HepG2 (cell line): ENCODE measurements around the gene TBC1D1. TPM values are rescaled to one million over a fixed set of nuclear protein-coding genes. Genes with fewer than 3 reads are reported as not detected.

Experiments
- ATAC-seq: fragments of 200-7000 bp; cut with Tn5 transposase; 3 replicates; pipeline ENCODE4 v1.9.1; 2020; ENCODE audit warnings: mild to moderate bottlenecking, moderate library complexity
- BruUV-seq: library from RNA; stranded (reverse); fragments of 400-500 nt; replicated peaks from 2 replicates; lab custom pipeline; 2021; lab: Mats Ljungman, UMichigan
- CTCF ChIA-PET: fragments of 300-600 bp; formaldehyde crosslinking; extraction: SDS; loops from one replicate; lab custom pipeline; 2021; ENCODE audit warnings: low total read pairs, inconsistent platforms, low intra/inter-chr PET ratio; lab: Yijun Ruan, JAX
- POLR2A ChIA-PET: fragments of 350-600 bp; sonication (Branson Sonifier 250); formaldehyde crosslinking; loops from one replicate; lab custom pipeline; 2020; ENCODE audit warnings: antibody characterized with exemption, inconsistent platforms; lab: Yijun Ruan, JAX
- DNase-seq: peaks from one replicate; pipeline ENCODE4 v3.0.0-alpha.2; 2015; ENCODE audit warnings: low spot score
- FAIRE-seq: peaks from 3 replicates; lab custom pipeline; 2011; peaks lifted over from hg19 to GRCh38; lab: Jason Lieb, UNC
- H2AFZ ChIP-seq: one replicate; pipeline ENCODE4 v1.6.1; 2011; ENCODE audit warnings: low read length, inconsistent platforms
- H3K27ac ChIP-seq: fragments of 300-600 bp; 3 replicates; pipeline ENCODE4 v1.8.0; 2011; ENCODE audit warnings: mixed run types, mild to moderate bottlenecking, mixed read lengths, low read length, inconsistent platforms; ENCODE audit not compliant: insufficient read depth; ENCODE audit errors: extremely low read length
- H3K27me3 ChIP-seq, 2 experiments: fragments of 200-600 bp in 1 of 2; 2 replicates in 1 of 2; 3 replicates in 1 of 2; pipeline versions ENCODE4 v1.6.0 to v1.8.0; 2011; ENCODE audit warnings: low read length in 2 of 2, mild to moderate bottlenecking in 2 of 2, moderate library complexity in 2 of 2, inconsistent platforms in 1 of 2; ENCODE audit not compliant: insufficient read depth in 2 of 2, control insufficient read depth in 1 of 2
- H3K36me3 ChIP-seq, 2 experiments: fragments of 200-600 bp in 1 of 2; replicated peaks in 1 of 2; 2 replicates in 1 of 2; 3 replicates in 1 of 2; pipeline versions ENCODE4 v1.5.1 to v1.8.0; 2011; ENCODE audit warnings: low read length in 2 of 2, inconsistent platforms in 1 of 2; ENCODE audit not compliant: insufficient read depth in 2 of 2, control insufficient read depth in 1 of 2
- H3K4me1 ChIP-seq: 2 replicates; pipeline ENCODE4 v1.5.1; 2012; ENCODE audit warnings: low read length, inconsistent platforms; ENCODE audit not compliant: insufficient read depth
- H3K4me2 ChIP-seq: 2 replicates; pipeline ENCODE4 v1.6.0; 2011; ENCODE audit warnings: low read depth, low read length, inconsistent platforms
- H3K4me3 ChIP-seq, 3 experiments: fragments of 200-600 bp in 1 of 3; sonication (generic), shearing (Covaris generic) in 1 of 3; replicated peaks in 1 of 3; 2 replicates each; pipeline ENCODE4 v1.5.1; 2011 to 2016; ENCODE audit warnings: low read length in 3 of 3, inconsistent platforms in 2 of 3, low read depth in 2 of 3, mild to moderate bottlenecking in 2 of 3, control low read depth in 1 of 3, mixed read lengths in 1 of 3; ENCODE audit not compliant: insufficient read depth in 1 of 3
- H3K79me2 ChIP-seq: one replicate; pipeline ENCODE4 v1.6.1; 2011; ENCODE audit warnings: low read length, inconsistent platforms; ENCODE audit not compliant: insufficient read depth
- H3K9ac ChIP-seq: 2 replicates; pipeline ENCODE4 v1.6.0; 2011; ENCODE audit warnings: mild to moderate bottlenecking, low read depth, low read length, inconsistent platforms; ENCODE audit not compliant: insufficient read depth
- H3K9me3 ChIP-seq: 2 replicates; pipeline ENCODE4 v1.5.1; 2012; ENCODE audit warnings: mild to moderate bottlenecking, low read length
- H4K20me1 ChIP-seq: 2 replicates; pipeline ENCODE4 v1.6.0; 2011; ENCODE audit warnings: inconsistent platforms, mild to moderate bottlenecking, low read length, moderate library complexity; ENCODE audit not compliant: insufficient read depth
- BRD4 ChIP-seq: sonication (generic); formaldehyde crosslinking; IDR thresholded peaks from 2 replicates; pipeline ENCODE4 v1.4.0; 2020; ENCODE audit warnings: missing genetic modification reagents
- EP300 ChIP-seq, 3 experiments: sonication (generic) in 1 of 3; formaldehyde crosslinking in 1 of 3; IDR thresholded peaks; 2 replicates each; pipeline versions ENCODE4 v1.5.1 to v1.6.1; 2011 to 2020; ENCODE audit warnings: low read depth in 2 of 3, low read length in 2 of 3, borderline replicate concordance in 1 of 3, improper control_type of control experiment in 1 of 3, mild to moderate bottlenecking in 1 of 3, missing genetic modification reagents in 1 of 3, moderate library complexity in 1 of 3
- JUNB ChIP-seq: sonication (generic); formaldehyde crosslinking; IDR thresholded peaks from 2 replicates; pipeline ENCODE4 v1.8.0; 2022; ENCODE audit warnings: missing genetic modification reagents, mild to moderate bottlenecking, borderline replicate concordance
- NFE2 ChIP-seq: sonication (generic); formaldehyde crosslinking; IDR thresholded peaks from 2 replicates; pipeline ENCODE4 v1.4.0; 2020; ENCODE audit warnings: missing genetic modification reagents
- PCBP2 ChIP-seq: fragments of 200-400 bp; formaldehyde crosslinking; optimal IDR thresholded peaks from 2 replicates; pipeline ENCODE3; 2018; ENCODE audit warnings: low read length, low read depth; ENCODE audit not compliant: poor library complexity, severe bottlenecking
- RFXAP ChIP-seq: sonication (generic); formaldehyde crosslinking; IDR thresholded peaks from 2 replicates; pipeline ENCODE4 v1.4.0; 2020; ENCODE audit warnings: missing genetic modification reagents, borderline replicate concordance
- TBP ChIP-seq: sonication (generic); formaldehyde crosslinking; IDR thresholded peaks from 2 replicates; pipeline ENCODE4 v1.5.0; 2020; ENCODE audit warnings: missing genetic modification reagents
- YEATS2 ChIP-seq: sonication (generic); formaldehyde crosslinking; IDR thresholded peaks from 2 replicates; pipeline ENCODE4 v1.4.0; 2020; ENCODE audit warnings: missing genetic modification reagents, borderline replicate concordance
- WGBS: methylation state at CpG from one replicate; pipeline ENCODE4 v1.1.6; 2017; ENCODE audit warnings: low lambda C conversion rate; 5-methylcytosine and 5-hydroxymethylcytosine counted together
- in situ Hi-C: cut with HindIII; loops from 2 replicates; pipeline ENCODE4 v1.10.0; 2017; ENCODE audit warnings: low pct_unique_long_range_greater_than_20kb; ENCODE audit not compliant: extremely low pct_ligation_motif_present
- intact Hi-C: fragments of 100-400 bp; cut with micrococcal nuclease; formaldehyde crosslinking; loops from one replicate; pipeline ENCODE4 v1.10.0; 2022; ENCODE audit not compliant: unreplicated experiment
- polyA plus RNA-seq, 8 experiments: library from polyadenylated mRNA; depleted of rRNA in 3 of 8; stranded (reverse) in 7 of 8; unstranded in 1 of 8; fragments of >200 nt; fragmentation: Illumina TruSeq in 4 of 8; extraction: Trizol in 4 of 8; gene quantifications; 2 replicates each; pipeline versions ENCODE4 v1.2.1 to v1.2.3, GENCODE V29; 2011 to 2016; ENCODE audit warnings: low read depth in 4 of 8, missing spikeins in 1 of 8, mixed read lengths in 1 of 8; ENCODE audit not compliant: insufficient read depth in 1 of 8
- total RNA-seq, 5 experiments: library from RNA; depleted of rRNA; stranded (reverse); fragments of >200 nt; fragmentation: Illumina TruSeq; extraction: Trizol; gene quantifications; 2 replicates each; pipeline ENCODE4 v1.2.3, GENCODE V29; 2016; ENCODE audit warnings: low read depth in 1 of 5
- TF ChIP-seq, protein P1 (sequence below): IDR thresholded peaks from 2 replicates; pipeline ENCODE4 v1.6.1; 2016; ENCODE audit warnings: low read depth
- TF ChIP-seq, protein P2 (sequence below): sonication (generic); formaldehyde crosslinking; IDR thresholded peaks from 2 replicates; pipeline ENCODE4 v1.4.0; 2020; ENCODE audit warnings: missing genetic modification reagents
- TF ChIP-seq, protein P3 (sequence below): sonication (generic); formaldehyde crosslinking; IDR thresholded peaks from 2 replicates; pipeline ENCODE4 v1.4.0; 2020; ENCODE audit warnings: missing genetic modification reagents

The TBC1D1 gene
- total and polyA plus RNA-seq, 2 of the 13 experiments (the other 11 are each of a cell fraction or from before 2014, with no cell fraction given): 37.3 to 62.8 TPM

DNA sequence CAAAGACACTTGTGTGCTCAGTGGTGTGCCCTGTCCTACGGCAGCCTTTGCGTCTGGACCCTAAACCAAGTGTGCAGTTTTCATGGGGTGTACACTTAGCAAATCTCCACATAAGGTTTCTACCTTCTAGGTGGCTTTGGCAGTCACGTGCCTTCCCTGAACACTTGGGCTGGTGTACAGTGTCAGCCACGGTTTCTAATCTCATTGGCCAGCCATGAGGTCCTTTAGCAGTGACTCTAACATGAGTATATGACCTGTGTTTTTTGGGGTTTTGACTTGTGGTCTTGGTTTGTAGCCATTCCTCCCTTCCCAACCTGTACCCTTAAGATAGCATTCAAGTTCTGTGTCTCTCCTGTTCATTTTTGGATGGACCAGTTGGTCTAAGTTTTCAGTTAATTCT lies 145.7 kb downstream of the TBC1D1 start:
- ChIA-PET POLR2A (no interaction called here), CTCF (interaction anchor here (4.9 kb wide), 1 partner anchor 233 kb away, joined by 24 read pairs; no protein-coding TSS in a partner anchor)
- H3K27ac ChIP-seq: no peak overlapping the region
- no peaks in the 10 kb centered on the region for H3K27me3 ChIP-seq
- BruUV-seq: no TSS peak
- H2AFZ ChIP-seq: no peak overlapping the region
- ATAC-seq: no peak
- 97% methylated on average over 4 of the region's 4 CpGs for WGBS
- FAIRE-seq: no peak
- in situ Hi-C loops: loop anchor here (5.0 kb wide), 1 partner anchor 234 kb away; no protein-coding TSS in a partner anchor
- no peaks in the 10 kb centered on the region for H3K9me3 ChIP-seq
- no peak for DNase-seq
- no peak overlapping the region for H3K4me3 ChIP-seq
- intact Hi-C loops: loop anchor here (2.0 to 5.0 kb wide), 4 partner anchors 60 to 584 kb away; a partner anchor contains a TSS
- H3K79me2 ChIP-seq: no peaks in the 10 kb centered on the region
- H4K20me1 ChIP-seq: no peaks in the 10 kb centered on the region
- 0 out of 5 replicates have a peak, but pooled peaks cover 0 to 4% of the 10 kb centered on the region in 2 experiments for H3K36me3 ChIP-seq
- peaks cover 31% of the 10 kb centered on the region for H3K4me1 ChIP-seq
- H3K4me2 ChIP-seq: no peak overlapping the region
- no peak overlapping the region for H3K9ac ChIP-seq
- TF ChIP-seq NFE2 (CRISPR knock-in tag) (no peak), JUNB (no peak), PCBP2 (no peak), TBP (CRISPR knock-in tag) (no peak), BRD4 (CRISPR knock-in tag) (no peak), RFXAP (CRISPR knock-in tag) (no peak), EP300 (IDR thresholded peaks at IDR 0.05; ENCODE audit: low read depth in 2 of 2, low read length in 2 of 2) (no peak), EP300 (CRISPR knock-in tag; IDR thresholded peaks at IDR 0.05; ENCODE audit: borderline replicate concordance) (no peak), YEATS2 (CRISPR knock-in tag) (no peak)
- TF ChIP-seq, protein P1, sequence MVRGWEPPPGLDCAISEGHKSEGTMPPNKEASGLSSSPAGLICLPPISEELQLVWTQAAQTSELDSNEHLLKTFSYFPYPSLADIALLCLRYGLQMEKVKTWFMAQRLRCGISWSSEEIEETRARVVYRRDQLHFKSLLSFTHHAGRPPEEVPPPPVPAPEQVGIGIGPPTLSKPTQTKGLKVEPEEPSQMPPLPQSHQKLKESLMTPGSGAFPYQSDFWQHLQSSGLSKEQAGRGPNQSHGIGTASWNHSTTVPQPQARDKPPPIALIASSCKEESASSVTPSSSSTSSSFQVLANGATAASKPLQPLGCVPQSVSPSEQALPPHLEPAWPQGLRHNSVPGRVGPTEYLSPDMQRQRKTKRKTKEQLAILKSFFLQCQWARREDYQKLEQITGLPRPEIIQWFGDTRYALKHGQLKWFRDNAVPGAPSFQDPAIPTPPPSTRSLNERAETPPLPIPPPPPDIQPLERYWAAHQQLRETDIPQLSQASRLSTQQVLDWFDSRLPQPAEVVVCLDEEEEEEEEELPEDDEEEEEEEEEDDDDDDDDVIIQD (CRISPR knock-in tag): no peak
- TF ChIP-seq, protein P2, sequence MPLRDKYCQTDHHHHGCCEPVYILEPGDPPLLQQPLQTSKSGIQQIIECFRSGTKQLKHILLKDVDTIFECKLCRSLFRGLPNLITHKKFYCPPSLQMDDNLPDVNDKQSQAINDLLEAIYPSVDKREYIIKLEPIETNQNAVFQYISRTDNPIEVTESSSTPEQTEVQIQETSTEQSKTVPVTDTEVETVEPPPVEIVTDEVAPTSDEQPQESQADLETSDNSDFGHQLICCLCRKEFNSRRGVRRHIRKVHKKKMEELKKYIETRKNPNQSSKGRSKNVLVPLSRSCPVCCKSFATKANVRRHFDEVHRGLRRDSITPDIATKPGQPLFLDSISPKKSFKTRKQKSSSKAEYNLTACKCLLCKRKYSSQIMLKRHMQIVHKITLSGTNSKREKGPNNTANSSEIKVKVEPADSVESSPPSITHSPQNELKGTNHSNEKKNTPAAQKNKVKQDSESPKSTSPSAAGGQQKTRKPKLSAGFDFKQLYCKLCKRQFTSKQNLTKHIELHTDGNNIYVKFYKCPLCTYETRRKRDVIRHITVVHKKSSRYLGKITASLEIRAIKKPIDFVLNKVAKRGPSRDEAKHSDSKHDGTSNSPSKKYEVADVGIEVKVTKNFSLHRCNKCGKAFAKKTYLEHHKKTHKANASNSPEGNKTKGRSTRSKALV (CRISPR knock-in tag): no peak
- TF ChIP-seq, protein P3, sequence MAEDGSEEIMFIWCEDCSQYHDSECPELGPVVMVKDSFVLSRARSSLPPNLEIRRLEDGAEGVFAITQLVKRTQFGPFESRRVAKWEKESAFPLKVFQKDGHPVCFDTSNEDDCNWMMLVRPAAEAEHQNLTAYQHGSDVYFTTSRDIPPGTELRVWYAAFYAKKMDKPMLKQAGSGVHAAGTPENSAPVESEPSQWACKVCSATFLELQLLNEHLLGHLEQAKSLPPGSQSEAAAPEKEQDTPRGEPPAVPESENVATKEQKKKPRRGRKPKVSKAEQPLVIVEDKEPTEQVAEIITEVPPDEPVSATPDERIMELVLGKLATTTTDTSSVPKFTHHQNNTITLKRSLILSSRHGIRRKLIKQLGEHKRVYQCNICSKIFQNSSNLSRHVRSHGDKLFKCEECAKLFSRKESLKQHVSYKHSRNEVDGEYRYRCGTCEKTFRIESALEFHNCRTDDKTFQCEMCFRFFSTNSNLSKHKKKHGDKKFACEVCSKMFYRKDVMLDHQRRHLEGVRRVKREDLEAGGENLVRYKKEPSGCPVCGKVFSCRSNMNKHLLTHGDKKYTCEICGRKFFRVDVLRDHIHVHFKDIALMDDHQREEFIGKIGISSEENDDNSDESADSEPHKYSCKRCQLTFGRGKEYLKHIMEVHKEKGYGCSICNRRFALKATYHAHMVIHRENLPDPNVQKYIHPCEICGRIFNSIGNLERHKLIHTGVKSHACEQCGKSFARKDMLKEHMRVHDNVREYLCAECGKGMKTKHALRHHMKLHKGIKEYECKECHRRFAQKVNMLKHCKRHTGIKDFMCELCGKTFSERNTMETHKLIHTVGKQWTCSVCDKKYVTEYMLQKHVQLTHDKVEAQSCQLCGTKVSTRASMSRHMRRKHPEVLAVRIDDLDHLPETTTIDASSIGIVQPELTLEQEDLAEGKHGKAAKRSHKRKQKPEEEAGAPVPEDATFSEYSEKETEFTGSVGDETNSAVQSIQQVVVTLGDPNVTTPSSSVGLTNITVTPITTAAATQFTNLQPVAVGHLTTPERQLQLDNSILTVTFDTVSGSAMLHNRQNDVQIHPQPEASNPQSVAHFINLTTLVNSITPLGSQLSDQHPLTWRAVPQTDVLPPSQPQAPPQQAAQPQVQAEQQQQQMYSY (CRISPR knock-in tag): no peak
